GM19452 (cell line): ENCODE data around the gene SMC6.

Experiments used
- ATAC-seq: cut with Tn5 transposase; IDR thresholded peaks from one replicate; pipeline ENCODE4 v1.9.1; 2021; ENCODE audit not compliant: unreplicated experiment

The SMC6 gene

GRCh38 chr2:17621781-17622180 lies 131.8 kb downstream of the SMC6 start:
- ATAC-seq = no peak

- no peak for ATAC-seq
Measured at GRCh38 chr2:17620841-17621240, 132.8 kb downstream of the SMC6 start.

- ATAC-seq = no peak
Measured at GRCh38 chr2:17620280-17620679, 133.3 kb downstream of the SMC6 start.

GRCh38 chr2:17617955-17618354 lies 135.7 kb downstream of the SMC6 start:
- no peak for ATAC-seq

GRCh38 chr2:17617516-17617915 lies 136.1 kb downstream of the SMC6 start:
- no peak for ATAC-seq

GRCh38 chr2:17616405-17616804 lies 137.2 kb downstream of the SMC6 start:
- no peak for ATAC-seq

- no peak for ATAC-seq
Measured at GRCh38 chr2:17615728-17616351, 137.8 kb downstream of the SMC6 start.

GRCh38 chr2:17615147-17615546 lies 138.5 kb downstream of the SMC6 start:
- no peak for ATAC-seq

GRCh38 chr2:17614174-17614930 lies 139.3 kb downstream of the SMC6 start:
- ATAC-seq = no peak
